Sigmoid colon (tissue), 7 donors: ENCODE results near the gene MX2. TPM values are rescaled to one million over a fixed set of nuclear protein-coding genes. Genes with fewer than 3 reads are reported as not detected.

ENCODE experiments used
- DNase-seq: peaks from one replicate; pipeline ENCODE4 v3.0.0-alpha.2; 2019
- H3K27ac ChIP-seq, 4 donors: fragments of 200-600 bp; sonication (generic); one replicate each; pipeline ENCODE4 v1.5.1; 2016 to 2019; ENCODE audit warnings: mild to moderate bottlenecking in 1 of 4
- H3K27me3 ChIP-seq, 3 donors: fragments of 200-600 bp; sonication (generic); one replicate each; pipeline ENCODE4 v1.5.1; 2019; ENCODE audit warnings: mild to moderate bottlenecking in 1 of 3
- H3K36me3 ChIP-seq, 4 donors: fragments of 200-600 bp; sonication (generic); one replicate each; pipeline ENCODE4 v1.5.1; 2016 to 2019
- H3K4me1 ChIP-seq, 4 donors: fragments of 200-600 bp; sonication (generic); one replicate each; pipeline ENCODE4 v1.5.1; 2017 to 2019
- H3K4me3 ChIP-seq, 4 donors: fragments of 200-600 bp; sonication (generic); one replicate each; pipeline ENCODE4 v1.5.1; 2017 to 2019; ENCODE audit warnings: mild to moderate bottlenecking in 2 of 4, moderate library complexity in 1 of 4
- H3K9me3 ChIP-seq, 4 donors: fragments of 200-600 bp in 3 of 4; sonication (generic) in 3 of 4; one replicate each; pipeline versions ENCODE4 v1.5.1 to v1.6.1; 2013 to 2019
- EP300 ChIP-seq, 4 donors: sonication (generic); formaldehyde crosslinking; IDR thresholded peaks; one replicate each; pipeline ENCODE4 v1.6.1; 2017; ENCODE audit warnings: antibody characterized with exemption in 4 of 4
- POLR2A ChIP-seq, 2 donors: fragments of 450-650 bp; IDR thresholded peaks; one replicate each; pipeline ENCODE4 v1.6.1; 2016; ENCODE audit warnings: antibody characterized with exemption in 2 of 2, mild to moderate bottlenecking in 2 of 2, moderate library complexity in 2 of 2
- POLR2AphosphoS5 ChIP-seq, 4 donors: sonication (generic); formaldehyde crosslinking; IDR thresholded peaks; one replicate each; pipeline ENCODE4 v1.6.1; 2017; ENCODE audit warnings: antibody characterized with exemption in 4 of 4
- WGBS, 2 donors: extraction: QIAGEN DNeasy Blood & Tissue Kit; methylation state at CpG; one replicate each; pipeline ENCODE4 v1.1.7; 2013; 5-methylcytosine and 5-hydroxymethylcytosine counted together
- intact Hi-C: fragments of 100-400 bp; cut with DNase I; formaldehyde crosslinking; loops from one replicate; pipeline ENCODE4 v1.15.1; 2023
- polyA plus RNA-seq, 3 donors: library from polyadenylated mRNA; stranded (reverse); fragments of 200-250 nt; gene quantifications; one replicate each; pipeline ENCODE4 v1.2.3, GENCODE V29; 2013
- total RNA-seq, 4 donors: library from RNA; depleted of rRNA; stranded (reverse); fragments of >200 nt; gene quantifications; one replicate each; pipeline ENCODE4 v1.1.0, GENCODE V29; 2016
- TF ChIP-seq, protein P1 (sequence below), 4 experiments: fragments of 450-650 bp in 3 of 4; fragments of 200-600 bp in 1 of 4; IDR thresholded peaks; one replicate each; pipeline ENCODE4 v1.5.1; 2016 to 2019; ENCODE audit warnings: antibody characterized with exemption in 4 of 4, mild to moderate bottlenecking in 3 of 4, moderate library complexity in 2 of 4
- donor health status: healthy with polysubstance abuse.
- donor health status: Bipolar disorder and iron deficiency.
- donor health status: healthy.

MX2 gene
- total and polyA plus RNA-seq, 7 donors = 2.5 to 23.9 (median 6.2) TPM

DNA sequence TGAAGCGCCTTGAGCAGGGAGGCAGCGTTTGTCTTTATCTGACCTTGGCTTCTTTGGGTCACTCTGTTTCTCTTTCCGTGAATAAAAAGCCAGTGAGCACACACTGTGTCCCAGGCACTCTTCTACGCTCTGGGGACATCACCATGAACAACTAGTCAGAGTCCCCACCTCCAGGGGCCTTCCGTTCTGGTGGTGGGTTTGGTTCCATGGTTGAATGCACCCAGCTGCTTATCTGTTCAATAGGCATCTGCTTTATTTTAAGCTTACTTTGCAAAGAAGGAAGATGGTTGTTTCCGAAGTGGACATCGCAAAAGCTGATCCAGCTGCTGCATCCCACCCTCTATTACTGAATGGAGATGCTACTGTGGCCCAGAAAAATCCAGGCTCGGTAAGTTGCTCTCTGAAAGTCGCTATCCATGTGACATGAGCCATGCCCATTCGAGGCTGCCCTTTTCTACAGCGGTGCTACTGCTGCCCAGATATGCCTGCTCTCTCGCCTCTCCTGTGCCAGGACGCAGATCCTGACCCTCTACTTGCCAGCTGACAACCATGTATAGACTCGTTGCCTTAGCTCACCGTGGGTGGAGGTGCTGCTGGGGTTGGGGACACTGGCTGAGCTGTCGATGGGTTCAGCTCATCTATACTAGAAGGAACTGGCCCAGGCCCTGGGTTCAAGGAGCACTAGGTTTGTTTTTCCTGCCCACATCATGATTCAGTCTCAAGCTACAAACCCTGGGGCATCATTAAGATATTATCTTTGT, 70.1 kb downstream of the MX2 start:
- H3K27ac ChIP-seq = no peak overlapping the region
- H3K27me3 ChIP-seq = no peaks in the 10 kb centered on the region
- WGBS, 2 donors = 75 to 91% methylated on average over 16 of the region's 16 CpGs
- peaks cover 0 to 6% (median under 1%) of the 10 kb centered on the region in 4 donors for H3K4me1 ChIP-seq
- no peaks in the 10 kb centered on the region for H3K9me3 ChIP-seq
- intact Hi-C loops = no loop called here
- H3K36me3 ChIP-seq = peaks cover 6 to 64% (median 22%) of the 10 kb centered on the region in 4 donors
- TF ChIP-seq, protein P1, sequence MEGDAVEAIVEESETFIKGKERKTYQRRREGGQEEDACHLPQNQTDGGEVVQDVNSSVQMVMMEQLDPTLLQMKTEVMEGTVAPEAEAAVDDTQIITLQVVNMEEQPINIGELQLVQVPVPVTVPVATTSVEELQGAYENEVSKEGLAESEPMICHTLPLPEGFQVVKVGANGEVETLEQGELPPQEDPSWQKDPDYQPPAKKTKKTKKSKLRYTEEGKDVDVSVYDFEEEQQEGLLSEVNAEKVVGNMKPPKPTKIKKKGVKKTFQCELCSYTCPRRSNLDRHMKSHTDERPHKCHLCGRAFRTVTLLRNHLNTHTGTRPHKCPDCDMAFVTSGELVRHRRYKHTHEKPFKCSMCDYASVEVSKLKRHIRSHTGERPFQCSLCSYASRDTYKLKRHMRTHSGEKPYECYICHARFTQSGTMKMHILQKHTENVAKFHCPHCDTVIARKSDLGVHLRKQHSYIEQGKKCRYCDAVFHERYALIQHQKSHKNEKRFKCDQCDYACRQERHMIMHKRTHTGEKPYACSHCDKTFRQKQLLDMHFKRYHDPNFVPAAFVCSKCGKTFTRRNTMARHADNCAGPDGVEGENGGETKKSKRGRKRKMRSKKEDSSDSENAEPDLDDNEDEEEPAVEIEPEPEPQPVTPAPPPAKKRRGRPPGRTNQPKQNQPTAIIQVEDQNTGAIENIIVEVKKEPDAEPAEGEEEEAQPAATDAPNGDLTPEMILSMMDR (IDR thresholded peaks at IDR 0.05) = no peak
- TF ChIP-seq POLR2A (IDR thresholded peaks at IDR 0.05) (no peak), EP300 (IDR thresholded peaks at IDR 0.05) (no peak), POLR2AphosphoS5 (IDR thresholded peaks at IDR 0.05) (no peak)
- DNase-seq = no peak
- no peak overlapping the region for H3K4me3 ChIP-seq

DNA sequence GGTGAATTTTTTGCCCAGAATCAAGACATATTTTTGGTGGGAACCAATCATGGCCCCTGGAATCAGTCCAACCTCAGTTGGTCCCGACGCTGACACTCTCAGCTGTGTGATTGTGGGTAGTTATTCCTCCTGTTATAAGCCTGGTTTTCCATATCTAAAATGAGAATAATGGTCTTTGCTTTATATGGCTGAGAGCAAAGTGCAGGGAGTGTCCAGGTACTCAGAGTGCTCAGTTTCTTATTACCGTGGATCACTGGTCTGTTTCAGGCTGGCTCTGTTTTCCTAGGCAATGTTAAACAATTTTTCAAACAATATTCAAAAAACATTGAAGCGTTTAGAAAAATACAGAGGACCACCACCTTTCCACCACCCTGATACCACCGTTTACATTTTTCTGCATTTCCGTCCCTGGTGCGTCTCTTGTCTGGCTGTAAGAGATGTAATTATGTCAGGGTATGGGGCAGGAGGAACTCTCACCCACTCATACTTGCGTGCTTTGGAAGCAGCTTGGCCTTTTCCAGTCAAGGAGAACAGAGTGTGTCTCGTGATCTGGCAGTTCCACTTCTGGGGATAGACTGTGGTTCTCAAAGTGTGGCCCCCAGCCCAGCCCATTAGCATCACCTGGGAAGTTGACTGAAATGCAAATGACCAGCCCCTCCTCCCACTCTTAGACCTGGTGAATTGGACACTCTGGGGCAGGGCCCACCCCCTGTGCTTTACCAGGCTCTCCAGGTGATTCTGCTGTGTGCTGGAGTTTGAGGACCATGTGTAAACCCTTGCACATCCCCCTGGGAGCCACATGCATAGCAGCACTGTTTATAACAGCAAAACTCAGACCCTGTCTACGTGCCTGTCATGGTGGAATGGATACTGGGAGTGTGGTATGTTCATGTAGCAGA, 71.0 kb downstream of the MX2 start:
- H3K4me1 ChIP-seq = no peaks in the 10 kb centered on the region
- WGBS, 2 donors = 30 to 58% methylated on average over 10 of the region's 10 CpGs
- TF ChIP-seq, protein P1 (IDR thresholded peaks at IDR 0.05) = no peak
- no peak for TF ChIP-seq POLR2A (IDR thresholded peaks at IDR 0.05)
- TF ChIP-seq EP300 (IDR thresholded peaks at IDR 0.05) = no peak
- no peak for TF ChIP-seq POLR2AphosphoS5 (IDR thresholded peaks at IDR 0.05)
- H3K9me3 ChIP-seq = no peaks in the 10 kb centered on the region
- H3K27me3 ChIP-seq = no peaks in the 10 kb centered on the region
- intact Hi-C loops = no loop called here
- no peak for DNase-seq
- H3K27ac ChIP-seq = no peak overlapping the region
- H3K36me3 ChIP-seq = peaks cover 6 to 73% (median 26%) of the 10 kb centered on the region in 4 donors
- H3K4me3 ChIP-seq = no peak overlapping the region

DNA sequence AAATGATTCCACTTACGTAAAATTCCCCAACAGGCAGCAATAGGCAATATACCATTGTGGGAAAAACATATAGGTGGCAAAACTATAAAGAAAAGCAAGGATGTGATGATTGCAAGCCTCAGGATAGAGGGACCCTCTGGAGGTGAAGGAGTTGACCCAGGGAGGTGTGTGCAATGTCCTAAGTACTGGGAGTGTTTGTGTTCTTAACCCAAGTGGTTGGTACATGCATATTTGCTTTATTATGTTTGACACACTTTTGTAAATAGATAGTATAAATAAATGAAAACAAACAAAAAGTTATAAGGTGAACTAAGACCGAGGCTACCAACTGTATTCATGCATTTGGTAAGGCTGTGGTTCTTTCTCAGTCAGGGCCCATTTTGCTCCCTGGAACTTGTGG, 71.7 kb downstream of the MX2 start:
- Histone ChIP-seq H3K4me3 (no peak overlapping the region), H3K9me3 (no peaks in the 10 kb centered on the region), H3K27me3 (no peaks in the 10 kb centered on the region), H3K27ac (no peak overlapping the region), H3K4me1 (no peaks in the 10 kb centered on the region), H3K36me3 (peaks cover 6 to 80% (median 26%) of the 10 kb centered on the region in 4 donors)
- no peak for DNase-seq
- intact Hi-C loops = no loop called here
- TF ChIP-seq, protein P1 (IDR thresholded peaks at IDR 0.05) = no peak
- no peak for TF ChIP-seq EP300 (IDR thresholded peaks at IDR 0.05)
- TF ChIP-seq POLR2A (IDR thresholded peaks at IDR 0.05) = no peak
- TF ChIP-seq POLR2AphosphoS5 (IDR thresholded peaks at IDR 0.05) = no peak
- 58 to 85% methylated on average over 2 of the region's 2 CpGs for WGBS, 2 donors

DNA sequence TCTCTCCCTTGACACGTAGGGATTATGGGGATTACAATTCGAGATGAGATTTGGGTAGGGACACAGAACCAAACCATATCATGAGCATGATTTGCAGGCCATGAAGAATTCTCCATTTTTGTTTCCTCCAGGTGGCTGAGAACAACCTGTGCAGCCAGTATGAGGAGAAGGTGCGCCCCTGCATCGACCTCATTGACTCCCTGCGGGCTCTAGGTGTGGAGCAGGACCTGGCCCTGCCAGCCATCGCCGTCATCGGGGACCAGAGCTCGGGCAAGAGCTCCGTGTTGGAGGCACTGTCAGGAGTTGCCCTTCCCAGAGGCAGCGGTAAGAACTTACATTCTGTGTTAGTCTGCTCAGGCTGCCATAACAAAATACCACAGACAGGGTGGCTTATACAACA, 73.9 kb downstream of the MX2 start:
- intact Hi-C loops = no loop called here
- H3K9me3 ChIP-seq = no peaks in the 10 kb centered on the region
- H3K4me3 ChIP-seq = no peak overlapping the region
- H3K36me3 ChIP-seq = peaks cover 6 to 96% (median 30%) of the 10 kb centered on the region in 4 donors
- 96 to 98% methylated on average over 11 of the region's 11 CpGs for WGBS, 2 donors
- H3K4me1 ChIP-seq = no peaks in the 10 kb centered on the region
- no peak for TF ChIP-seq EP300 (IDR thresholded peaks at IDR 0.05)
- no peak for TF ChIP-seq POLR2A (IDR thresholded peaks at IDR 0.05)
- TF ChIP-seq, protein P1 (IDR thresholded peaks at IDR 0.05) = no peak
- no peak for TF ChIP-seq POLR2AphosphoS5 (IDR thresholded peaks at IDR 0.05)
- DNase-seq = no peak
- H3K27me3 ChIP-seq = no peaks in the 10 kb centered on the region
- H3K27ac ChIP-seq = no peak overlapping the region
